GM15510 (cell line): ENCODE measurements around the gene ATR.

Source experiments
- POLR2A ChIP-seq: IDR thresholded peaks from 3 replicates; pipeline ENCODE4 v1.6.1; 2011; ENCODE audit warnings: borderline replicate concordance; ENCODE audit not compliant: insufficient read length; ENCODE audit errors: extremely low read depth

Gene ATR

DNA sequence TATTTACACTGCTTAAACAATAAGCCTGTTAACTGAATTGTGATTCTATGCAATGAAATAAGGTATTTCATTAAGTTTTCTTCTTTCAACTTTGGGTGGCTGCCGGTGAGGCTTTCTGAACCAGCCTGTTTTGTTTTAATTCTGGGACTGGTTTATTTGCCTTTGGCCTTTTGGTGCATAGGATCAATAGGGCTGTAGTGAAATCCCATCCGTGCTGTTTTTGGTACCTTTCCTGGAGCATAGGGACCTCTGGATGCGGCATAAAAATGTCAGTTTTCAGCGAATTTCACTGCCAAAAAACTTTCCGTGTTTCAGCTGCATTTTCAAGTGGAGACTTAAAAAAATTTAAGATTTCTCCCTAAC lies 18.2 kb upstream of the ATR start:
- TF ChIP-seq POLR2A, result no peak

DNA sequence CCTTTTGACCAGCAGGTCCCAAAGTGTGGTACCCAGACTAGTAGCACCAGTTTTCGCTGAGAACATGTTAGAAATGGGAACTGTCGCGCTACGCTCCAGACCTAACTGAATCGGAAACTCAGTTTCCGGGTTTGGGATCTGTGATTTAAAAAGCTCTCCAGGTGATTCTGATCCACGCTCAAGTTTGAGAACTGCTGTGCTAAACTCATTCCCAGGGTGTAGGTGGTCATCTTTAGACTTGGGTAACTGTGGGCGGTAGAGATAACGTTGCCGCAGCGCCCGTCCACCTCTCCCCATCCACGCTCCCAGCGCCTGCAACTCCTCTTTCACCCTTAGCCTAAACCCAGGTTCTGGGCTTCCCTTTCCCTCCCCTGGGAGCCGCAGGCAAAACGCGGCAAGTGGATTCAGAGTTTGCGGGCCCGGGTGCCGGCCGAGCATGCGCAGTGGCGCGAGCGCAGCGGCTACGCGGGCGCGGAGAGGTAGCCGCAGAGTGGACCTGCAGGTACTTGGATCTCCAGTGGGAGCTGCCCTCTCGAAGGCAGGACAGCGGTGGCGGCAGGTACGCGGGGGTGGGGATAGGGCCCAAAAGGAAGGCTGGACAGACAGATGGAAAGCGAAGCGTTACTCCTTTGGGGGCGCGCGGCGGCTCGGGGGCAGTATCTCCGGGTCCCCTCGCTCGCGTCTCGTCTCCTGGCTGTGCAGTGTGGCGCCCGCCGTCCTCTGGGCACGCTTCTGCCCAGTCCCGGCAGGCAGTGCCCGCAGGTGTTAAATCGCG lies 17.6 kb upstream of the ATR start, which contains the start of gene PLS1:
PLS1 (plus strand) TSS at position 443 of the 775 bp plus-strand sequence. CDS start 67,845 bp downstream, outside the sequence.
- TF ChIP-seq POLR2A, result peak; percentile 61

DNA sequence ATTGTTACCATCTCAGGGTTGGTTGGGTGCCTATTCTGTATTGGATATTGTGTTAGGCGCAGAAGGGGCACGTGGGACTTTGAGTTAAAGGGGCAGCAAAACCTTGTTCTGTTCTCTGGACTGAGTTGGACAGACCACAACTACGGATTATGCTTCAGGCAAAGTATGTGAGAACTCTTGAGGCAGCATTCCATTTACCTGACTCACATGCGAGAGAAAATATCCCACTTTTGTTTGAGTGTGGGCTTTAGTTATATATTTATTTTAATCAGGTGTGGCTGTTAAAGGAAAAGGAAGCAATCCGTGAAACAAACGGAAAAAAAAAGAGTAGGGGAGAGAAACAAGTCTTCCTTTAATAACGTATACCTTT lies 17.0 kb upstream of the ATR start:
- TF ChIP-seq POLR2A, result no peak

DNA sequence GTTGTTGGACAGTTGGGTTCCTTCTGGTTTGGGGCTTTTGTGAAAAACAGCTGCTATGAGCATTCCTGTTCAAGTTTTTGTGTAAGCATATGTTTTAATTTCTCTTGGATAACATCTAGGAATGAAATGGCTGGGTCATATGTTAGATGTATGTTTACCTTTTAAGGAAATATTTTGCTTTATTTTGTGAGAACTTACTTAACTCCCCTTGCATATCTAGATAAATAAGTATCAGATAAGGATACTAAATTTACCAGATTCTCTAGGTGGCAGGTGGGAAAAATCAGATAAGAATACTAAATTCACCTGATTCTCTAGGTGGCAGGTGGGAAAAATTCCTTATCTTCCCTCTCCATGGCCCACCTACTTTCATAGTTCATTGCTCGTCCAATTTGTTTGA lies 16.6 kb upstream of the ATR start:
- no peak for TF ChIP-seq POLR2A

DNA sequence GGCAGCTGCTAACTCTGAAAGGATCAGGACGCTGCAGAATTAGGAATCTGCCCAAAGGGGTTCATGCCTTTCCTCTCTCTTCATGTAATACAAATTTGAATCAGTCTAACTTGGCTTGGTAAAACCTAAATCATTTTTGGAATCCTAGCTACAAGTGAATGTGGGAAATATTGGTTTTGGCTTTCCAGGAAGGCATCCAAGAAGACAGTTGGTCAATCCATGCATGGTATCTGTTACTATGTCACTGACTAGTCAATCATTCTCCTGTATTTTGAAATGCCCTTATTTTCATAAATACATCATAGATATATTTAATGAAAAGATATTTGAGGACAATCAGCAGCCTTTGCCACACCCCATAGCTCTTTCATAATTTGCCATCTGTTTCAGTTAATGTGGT lies 10.2 kb upstream of the ATR start:
- no peak for TF ChIP-seq POLR2A

DNA sequence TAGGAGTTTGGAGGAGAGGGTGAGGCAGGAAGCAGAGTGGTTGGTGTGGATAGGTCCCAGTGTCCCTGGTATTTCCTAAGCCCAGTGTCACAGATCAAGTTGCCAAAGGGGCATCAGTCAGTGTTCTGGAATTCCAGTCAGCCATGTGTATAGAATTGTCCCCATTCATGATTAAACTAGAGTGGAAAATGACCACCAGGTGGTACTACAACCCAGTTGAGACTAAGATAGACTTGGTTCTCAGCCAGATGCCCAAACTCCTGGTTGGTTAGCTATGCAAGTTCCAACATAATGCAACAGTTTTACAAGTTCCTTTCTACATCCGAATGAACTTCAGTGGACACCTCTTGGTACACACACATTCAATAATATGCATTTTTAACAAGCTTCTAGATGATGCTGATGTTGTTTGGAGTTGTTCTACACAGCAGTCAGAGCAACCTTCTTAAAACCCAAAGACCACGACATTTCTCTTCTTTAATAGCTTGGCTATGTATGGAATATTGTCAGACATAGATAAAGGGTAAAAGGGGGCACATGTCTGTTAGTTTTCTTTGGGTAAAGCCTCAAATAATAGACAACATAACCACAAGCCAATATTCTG lies 8.4 kb upstream of the ATR start:
- TF ChIP-seq POLR2A, result no peak

DNA sequence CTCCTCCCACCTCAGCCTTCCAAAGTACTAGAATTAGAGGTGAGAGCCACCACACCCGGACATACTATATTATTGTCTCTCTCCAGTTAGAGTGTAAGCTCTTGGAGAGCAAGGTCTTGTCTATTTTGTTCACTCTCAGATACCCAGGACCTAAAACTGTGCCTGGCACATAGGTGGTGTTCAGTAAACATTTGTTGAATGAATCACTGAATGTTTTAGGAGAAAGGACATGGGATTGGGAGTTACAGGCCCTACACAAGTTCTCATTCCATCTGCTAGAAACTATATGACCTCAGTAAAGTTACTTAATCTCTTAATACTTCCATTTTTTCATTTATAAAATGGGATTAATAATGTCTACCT lies 1.5 kb upstream of the ATR start:
- TF ChIP-seq POLR2A, result no peak

DNA sequence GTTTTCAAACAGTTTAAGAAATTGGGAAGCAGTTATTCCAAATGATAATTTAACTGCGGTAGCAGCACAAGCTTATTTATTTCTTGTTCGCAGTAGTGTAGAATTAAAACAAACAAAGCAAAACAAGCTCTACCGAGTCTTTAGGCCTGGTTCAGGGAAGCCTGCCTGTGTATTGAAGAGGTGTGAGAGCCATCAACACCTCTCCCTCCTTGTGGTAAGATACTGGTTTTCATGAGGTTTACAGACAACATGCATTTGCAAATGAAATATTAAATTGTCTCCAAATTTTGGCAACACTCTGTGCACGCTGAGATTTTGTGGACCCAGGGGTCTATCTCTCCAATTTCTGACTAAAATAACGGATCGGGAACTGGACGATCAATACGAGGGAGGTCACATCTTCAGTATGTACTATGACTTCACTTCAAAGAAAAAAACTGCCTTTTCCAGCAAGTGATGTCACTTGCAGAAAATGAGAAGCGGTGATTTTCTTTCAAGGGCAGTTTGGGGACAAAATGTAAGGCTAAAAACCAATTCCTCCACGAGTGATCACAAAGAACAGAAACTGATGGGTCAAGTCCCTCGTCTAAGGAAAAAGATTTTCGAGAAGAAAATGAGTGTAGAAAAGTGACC lies 721 bp downstream of the ATR start:
- TF ChIP-seq POLR2A, result no peak

DNA sequence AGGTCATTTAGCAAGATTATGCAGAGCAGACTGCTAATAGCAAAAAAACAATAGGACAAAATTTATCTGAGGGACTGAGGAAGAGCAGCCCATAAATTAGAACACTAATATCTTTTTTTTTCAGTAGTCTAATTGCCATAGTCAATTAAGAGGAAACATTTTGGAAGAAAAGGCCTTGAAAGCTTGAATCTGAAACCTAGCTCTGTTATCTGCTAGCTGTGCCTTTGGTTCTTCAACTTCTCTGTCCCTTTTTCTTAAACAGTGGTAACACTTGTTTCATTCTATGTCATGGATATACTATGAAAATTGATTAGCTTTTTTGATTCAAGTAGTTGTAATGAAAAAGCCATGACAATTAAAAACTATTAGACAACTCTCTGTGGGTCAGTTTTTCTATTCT lies 1.7 kb downstream of the ATR start:
- no peak for TF ChIP-seq POLR2A

DNA sequence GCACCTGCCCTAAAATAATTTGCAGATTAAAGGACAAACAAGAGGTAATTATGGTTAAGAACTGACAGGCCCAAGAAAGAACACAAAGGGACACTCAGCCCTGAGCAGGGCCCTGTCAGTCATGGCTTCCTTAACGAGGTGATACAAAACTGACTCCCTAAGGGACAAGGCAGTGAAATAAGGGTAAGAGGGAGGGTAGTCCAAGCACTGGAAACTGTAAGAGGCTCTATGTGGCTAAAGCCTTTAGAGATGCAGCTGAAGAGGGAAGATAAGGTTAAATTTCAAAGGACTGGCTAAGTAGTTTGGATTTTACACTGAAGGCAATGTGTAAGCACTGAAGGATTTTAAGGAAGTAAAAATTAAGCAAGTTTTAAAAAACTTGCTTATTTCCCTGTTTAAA lies 3.9 kb downstream of the ATR start:
- no peak for TF ChIP-seq POLR2A

DNA sequence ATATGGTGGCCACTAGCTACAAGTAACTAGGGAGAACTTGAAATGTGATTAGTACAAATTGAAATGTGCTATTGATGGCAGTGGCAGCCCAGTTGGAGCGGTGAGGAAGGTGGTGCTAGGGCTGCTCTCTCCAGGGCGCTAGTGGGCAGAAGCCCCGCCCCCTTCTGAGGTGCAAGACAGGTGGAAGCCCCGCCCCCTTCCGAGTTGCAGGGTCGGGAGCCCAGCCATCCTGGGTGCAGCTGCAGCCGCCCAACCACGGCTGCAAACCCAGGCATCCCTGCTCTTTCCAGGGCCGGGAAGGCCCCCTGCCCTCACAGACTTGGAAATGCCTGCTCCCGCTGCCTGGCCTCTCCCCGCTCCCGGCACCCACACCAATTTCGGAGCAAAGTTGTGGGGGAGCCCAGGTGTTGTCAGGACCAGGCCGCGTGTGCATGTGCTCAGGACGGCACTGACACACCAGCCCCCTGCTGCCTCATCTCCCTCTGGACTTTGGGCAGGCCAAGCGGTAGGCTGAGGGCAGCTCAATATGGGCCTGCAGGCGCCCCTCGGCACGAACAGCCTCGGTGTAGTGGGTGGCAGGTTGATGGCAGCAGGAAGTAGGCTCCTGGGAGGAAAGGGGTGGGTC lies 10.0 kb downstream of the ATR start:
- TF ChIP-seq POLR2A, result no peak

DNA sequence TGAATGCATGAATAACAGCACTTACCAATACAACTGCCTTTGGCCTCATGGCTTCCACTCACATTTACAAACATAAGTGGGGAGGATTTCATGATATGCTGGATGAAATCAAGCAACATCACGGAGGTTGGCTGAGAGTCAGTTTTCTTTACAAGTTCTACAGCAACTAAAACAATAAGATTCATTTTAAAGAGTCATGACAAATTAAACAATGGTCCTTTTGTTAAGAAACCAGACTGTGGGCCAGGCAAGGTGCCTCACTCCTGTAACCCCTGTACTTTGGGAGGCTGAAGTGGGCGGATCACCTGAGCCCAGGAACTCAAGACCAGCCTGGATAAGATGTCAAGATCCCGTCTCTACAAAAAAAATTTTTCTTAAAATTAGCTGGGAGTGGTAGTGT lies 12.4 kb downstream of the ATR start:
- no peak for TF ChIP-seq POLR2A

DNA sequence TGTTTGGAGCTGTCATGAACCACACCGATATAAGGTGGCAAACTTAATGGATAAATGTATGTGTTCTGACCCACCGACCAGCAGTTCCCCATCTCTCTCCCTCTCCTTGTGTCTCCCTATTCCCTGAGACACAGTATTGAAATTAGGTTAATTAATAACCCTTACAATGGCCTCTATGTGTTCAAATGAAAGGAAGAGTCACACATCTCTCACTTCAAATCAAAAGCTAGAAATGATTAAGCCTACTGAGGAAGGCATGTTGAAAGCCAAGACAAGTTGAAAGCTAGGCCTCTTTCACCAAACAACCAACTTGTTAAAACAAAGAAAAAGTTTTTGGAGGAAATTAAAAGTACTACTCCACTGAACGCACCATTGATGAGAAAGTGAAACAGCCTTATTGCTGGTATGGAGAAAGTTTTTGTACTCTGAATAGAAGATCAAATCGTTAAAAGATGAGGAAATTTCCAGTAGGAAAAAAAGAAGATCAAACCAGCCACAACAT lies 15.0 kb downstream of the ATR start:
- TF ChIP-seq POLR2A, result no peak

DNA sequence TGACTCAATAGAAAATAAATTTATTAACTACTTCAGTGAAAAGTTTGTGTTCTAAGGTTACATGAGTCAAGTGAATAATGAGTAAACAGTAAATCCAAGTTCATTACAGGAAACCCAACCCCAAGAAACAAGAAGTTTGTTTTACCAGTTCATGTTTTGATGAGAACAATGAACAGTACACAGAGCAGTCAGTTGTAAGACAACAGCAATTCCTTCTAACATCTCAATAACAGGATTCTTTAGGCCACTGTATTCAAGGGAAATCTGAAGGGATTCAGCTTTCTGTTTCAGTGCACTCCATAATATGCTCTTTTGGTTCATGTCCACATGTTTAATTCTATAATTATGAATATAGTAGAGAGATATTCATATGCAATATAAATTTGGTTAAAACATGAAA lies 18.4 kb downstream of the ATR start:
- no peak for TF ChIP-seq POLR2A

DNA sequence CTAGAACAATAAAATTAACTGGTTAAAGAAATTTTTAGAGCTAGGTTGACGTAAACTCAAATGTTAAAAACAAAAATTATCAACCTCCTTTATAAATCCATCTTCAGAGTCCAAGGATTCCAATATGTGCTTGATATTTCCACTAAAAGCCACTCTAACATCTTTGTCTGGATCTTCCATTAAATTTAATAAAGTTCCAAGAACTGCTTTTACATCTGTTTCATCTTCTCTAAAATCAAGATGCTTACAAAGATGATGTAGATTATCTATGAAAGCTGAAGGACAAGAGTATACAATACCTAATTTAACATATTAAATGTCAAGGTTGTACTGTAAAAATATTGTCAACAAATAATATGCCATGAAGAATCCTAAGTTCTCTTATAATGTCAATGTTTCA lies 24.8 kb downstream of the ATR start:
- no peak for TF ChIP-seq POLR2A
